GM21825 (cell line): ENCODE results near the gene TFDP3.

Experiments used
- ATAC-seq: cut with Tn5 transposase; IDR thresholded peaks from one replicate; pipeline ENCODE4 v1.9.1; 2021; ENCODE audit warnings: mild to moderate bottlenecking, moderate library complexity; ENCODE audit not compliant: unreplicated experiment

Gene TFDP3, protein sequence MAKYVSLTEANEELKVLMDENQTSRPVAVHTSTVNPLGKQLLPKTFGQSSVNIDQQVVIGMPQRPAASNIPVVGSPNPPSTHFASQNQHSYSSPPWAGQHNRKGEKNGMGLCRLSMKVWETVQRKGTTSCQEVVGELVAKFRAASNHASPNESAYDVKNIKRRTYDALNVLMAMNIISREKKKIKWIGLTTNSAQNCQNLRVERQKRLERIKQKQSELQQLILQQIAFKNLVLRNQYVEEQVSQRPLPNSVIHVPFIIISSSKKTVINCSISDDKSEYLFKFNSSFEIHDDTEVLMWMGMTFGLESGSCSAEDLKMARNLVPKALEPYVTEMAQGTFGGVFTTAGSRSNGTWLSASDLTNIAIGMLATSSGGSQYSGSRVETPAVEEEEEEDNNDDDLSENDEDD

DNA sequence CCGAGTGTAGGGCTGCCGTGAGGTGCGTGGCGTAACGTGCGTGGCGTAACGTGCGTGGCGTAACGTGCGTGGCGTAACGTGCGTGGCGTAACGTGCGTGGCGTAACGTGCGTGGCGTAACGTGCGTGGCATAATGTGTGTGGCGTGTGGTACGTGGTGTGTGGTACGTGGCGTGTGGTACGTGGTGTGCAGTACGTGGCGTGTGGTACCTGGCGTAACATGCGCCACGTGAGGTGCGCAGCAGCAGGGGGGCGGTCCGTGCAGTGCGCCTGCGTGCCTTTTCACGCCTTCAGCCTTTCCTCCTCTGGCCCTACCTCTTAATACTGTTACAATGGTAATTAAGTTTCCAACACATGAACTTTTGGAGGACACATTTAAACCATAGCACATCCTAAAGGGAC, at the start of gene TFDP3:
Gene TFDP3, minus strand, starts transcription at position 26 of the 400 bp plus-strand sequence. CDS start 95 bp downstream, outside the sequence.
- ATAC-seq, result no peak

DNA sequence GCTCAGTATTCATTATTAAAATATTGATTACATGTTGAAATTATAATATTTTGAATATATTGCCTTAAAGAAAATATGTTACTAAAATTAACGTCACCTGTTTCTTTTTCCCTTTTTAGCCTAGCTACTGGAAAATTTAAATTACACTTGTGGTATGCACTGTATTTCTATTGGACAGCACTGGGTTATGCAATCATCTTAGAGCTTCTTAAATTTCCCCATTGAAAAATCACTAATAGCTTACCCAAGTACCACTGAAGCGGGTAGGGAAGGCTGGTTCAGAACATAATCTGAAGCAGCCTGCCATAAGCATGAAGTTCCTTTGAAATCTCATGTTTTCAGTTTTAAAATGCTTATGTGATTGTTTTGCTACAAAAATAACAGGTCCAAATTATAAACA, 49.5 kb upstream of the TFDP3 start:
- no peak for ATAC-seq

DNA sequence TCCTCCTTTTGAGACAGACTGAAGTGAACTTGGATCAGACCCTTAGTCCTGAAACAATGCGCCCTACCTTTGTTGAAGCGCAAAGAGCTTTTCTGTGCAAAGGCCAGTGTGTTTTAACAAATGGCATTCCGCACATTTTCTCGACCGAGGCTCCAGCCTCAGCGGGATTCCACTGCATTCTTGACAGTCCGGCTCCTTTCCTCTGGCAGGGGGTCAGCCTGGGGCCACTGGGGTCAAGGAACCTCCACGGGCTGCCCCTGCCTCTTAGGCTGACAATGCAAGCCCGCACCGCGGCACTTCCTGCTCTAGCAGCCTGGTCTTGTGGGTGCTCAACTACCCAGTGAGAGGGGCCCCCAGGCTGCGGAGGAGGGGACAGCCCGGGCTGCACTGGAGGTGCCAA, 47.2 kb upstream of the TFDP3 start:
- ATAC-seq, result no peak

DNA sequence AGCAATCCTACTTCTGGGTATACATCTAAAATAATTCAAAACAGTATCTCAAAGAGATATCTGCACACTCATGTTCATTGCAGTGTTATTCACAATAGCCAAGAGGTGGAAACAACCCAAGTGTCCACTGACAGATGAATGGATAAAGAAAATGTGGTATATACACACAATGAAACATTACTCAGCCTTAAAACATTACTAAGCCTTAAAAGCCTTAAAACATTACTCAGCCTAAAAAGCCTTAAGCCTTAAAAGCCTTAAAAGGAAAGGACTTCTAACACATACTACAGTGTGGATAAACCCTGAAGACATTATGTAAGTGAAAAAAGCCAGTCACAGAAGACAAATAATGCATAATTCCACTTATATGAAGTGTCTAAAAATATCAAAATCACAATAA, 40.3 kb upstream of the TFDP3 start:
- no peak for ATAC-seq

DNA sequence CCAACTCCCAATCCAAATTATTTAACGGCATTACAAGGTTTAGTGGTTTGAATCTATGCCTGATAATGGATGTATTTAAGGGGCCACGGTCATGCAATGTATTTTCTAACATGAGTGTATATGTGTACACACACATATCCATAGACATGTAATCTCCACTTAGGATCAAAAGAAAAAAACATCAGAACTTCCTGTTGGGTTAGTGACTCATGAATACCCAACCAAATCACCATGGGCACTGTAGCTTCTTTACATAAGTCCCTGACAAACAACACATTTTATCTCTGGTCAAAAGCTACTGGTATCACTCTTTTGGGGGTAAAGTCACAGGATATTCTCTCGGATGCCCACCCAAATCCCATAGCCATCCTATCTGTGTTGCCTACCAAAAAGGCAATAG, 36.5 kb upstream of the TFDP3 start:
- no peak for ATAC-seq

DNA sequence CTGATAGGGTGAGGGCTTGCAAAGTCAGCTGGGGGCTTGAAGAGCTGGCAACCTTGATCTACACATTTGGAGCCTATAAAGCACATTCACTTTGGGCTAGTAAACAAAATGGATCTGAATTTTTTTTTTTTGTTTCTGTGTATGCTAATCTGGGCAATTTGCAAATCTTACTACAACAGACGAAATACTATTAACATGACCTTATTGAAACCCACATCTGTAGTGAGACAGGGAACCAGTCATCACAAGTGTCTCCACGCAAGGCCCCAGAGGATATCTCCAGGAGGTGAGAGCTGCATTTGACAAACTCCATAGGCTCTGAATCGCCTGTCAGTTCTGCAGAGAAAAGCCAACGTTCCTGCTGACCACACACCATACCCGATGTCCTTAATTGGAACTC, 33.0 kb upstream of the TFDP3 start:
- no peak for ATAC-seq

DNA sequence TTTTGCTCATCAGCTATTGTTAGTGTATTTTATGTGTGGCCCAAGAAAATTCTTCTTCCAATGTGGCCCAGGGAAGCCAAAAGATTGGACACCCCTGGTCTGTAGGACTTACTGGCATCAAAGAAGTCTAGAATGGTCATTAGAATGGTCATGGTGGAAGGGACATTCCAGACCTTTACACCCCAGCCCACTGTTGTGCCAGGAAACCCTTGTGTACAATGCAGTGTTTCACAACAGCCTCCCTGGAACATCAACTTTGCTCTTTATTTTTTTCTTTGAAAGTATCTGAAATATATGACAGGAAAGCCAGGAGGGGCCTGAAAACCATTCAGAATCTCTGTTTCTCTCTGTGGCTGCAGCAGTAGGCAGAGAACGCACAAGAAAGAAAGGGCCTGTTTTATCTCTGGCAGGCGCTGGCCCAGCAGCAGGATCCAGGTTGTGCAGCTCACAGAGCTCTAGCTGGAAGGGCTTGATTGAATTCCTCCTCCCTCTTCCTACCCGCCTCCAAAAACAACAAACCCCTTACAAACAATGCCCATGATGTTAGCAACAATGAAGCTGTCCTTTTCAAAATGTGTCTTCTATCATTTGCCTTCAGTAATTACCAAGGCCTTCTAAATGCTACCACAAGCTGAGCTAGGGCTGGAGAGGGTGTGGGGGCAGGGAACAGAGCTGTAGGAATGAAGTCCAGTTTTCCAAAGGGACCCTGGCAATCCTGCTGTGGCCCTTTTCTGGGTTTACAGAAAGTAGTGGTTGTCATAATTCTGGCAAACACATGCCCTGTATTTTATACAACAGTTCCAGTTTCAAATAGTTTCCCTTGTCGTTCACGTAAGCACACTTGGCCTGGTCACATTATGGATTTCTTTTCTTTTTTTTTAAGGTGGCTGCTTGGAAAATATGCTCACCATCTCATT, 32.3 kb upstream of the TFDP3 start:
- ATAC-seq, result no peak

DNA sequence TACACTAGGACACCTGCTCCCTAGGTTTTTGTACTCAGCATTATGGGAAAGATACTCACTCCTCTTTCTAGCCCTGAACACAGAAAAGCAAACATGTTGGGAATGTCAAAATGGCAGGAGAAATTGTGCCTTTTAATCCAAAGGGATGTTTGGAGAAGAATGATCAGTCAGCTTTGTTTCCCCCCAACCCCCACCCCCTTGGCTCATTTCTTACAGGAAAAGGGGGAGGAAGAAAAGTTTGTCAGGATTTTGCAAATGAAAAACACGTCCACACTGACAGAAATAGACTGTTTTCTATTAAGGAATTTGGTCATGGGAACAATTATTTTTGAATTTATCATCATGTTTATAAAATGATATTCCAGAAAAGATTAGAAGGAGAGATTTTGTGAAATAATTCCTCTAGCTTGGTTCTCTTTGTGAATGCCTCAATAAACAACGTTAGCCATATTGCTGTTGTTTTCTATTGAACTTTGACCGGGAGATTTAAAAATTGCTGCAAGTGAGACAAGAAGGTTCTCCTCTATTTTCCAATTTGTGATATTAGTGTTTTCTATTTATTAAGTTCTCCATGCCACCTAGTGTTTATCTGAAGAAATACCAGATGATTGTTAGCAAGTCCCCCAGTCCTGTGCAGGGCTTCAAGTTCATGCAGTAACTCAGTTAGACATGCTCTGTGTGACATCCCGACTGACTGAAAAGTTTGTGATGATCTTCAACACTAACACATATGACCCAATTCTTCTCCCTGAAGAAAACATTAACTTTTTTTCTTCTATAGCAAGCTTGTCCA, 31.3 kb upstream of the TFDP3 start:
- no peak for ATAC-seq

DNA sequence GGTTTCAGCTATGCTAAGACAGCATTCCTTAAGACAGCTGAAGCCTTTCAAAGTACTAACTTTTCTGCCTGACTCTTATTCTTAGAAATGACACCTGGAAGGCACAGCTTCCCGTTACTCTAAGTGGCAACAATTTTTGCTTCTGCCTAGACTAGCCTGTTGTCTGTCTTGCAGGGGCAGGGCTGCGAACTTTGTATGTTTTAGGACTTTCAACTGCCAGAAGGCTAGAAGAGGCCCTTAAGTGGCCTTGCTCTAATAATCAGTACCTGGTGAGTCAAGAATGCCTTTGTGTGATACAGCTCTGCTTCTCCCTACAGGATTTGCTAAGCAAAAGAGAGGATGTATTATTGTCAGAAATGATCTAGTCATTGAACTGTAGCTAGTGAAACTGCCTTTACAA, 30.0 kb upstream of the TFDP3 start:
- ATAC-seq, result no peak

DNA sequence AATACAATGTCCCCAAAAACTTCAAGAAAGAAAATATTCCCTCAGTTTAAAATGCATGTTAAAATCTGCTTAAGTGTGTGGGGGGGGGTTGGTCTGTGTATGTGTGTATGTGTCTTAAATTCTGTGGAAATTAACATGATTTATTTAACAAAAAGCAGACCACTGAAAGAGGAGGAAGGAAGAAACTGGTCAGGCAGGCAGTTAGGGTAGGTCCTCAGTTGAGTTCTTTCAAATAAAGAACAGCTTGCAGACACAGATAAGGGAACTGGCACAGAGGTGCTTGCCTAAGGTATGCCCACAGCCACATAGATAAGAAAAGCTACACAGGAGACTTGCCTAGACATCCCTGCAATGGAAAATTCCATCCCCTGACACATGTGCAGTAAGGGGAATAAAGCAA, 28.8 kb upstream of the TFDP3 start:
- ATAC-seq, result no peak

DNA sequence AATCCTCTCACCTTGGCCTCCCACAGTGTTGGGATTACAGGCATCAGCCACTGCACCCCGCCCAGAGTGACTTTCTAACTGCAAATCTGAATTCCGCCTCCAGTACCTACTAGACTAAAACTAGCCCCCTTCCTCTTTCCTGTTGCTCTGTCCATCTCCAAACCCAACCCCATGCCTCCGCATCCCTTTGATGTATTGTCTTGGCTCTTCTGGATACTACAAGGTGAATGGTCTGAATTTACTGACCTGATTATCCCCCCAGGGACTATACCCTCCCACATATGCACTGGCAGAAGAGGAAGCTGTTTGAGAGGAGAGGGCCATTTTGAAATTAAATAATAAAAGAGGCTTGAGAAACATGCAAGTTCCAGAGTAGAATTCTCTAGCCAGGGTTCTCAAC, 17.7 kb upstream of the TFDP3 start:
- ATAC-seq, result no peak

DNA sequence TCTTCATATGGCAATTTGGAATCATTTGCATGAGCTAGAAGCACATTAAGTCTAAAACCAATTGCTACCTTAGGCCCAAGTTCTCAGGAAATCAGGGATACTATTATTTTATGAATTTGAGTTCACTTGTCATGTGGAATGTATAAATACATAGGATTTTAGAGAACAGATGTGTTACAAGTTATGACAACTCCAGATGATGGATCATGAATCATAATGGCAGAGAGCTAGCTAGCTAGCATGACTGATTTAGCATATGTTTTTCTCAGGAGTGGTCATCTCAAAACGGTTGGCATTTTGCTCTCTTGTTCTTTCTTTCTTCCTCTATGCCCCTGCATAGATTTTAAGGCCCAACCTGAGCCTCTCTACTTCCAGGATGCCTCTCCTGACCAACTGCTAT, 14.2 kb upstream of the TFDP3 start:
- no peak for ATAC-seq

DNA sequence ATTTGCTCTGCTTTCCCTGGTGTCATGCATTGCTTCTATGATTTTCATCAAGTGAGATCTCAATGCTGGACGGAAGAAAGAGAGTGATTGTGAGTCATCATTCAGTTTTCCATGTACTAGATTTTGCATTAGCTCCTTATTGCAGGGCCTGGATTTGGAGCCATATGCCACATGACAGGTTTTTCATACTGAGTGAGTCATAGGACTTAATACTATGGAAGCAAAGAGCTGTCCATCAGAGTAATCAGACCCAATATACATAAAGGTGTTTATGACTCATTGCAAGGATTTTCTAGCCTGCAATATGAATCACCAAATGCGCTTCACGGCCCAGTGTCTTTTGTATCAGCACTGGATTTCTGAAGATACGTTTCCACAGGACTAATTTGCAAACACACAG, 11.2 kb upstream of the TFDP3 start:
- no peak for ATAC-seq

DNA sequence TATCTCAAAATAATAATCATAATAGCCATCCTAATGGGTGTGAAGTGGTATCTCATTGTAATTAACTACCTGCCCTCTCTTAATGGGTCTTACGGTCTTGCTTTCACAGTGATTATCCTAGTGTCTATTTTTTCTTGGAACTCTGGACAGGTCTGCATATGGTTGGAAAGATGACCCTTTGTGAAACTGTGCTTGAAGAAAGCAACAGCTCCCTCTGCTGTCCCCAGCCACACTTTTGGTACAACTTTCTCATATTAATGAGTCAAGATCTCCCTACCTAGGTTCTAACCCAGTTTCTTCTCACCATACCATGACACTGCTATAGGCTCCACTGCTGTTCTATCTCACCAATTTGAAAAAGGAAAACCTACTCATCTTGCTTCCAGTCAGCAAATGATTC, 2.4 kb downstream of the TFDP3 start:
- ATAC-seq, result no peak

DNA sequence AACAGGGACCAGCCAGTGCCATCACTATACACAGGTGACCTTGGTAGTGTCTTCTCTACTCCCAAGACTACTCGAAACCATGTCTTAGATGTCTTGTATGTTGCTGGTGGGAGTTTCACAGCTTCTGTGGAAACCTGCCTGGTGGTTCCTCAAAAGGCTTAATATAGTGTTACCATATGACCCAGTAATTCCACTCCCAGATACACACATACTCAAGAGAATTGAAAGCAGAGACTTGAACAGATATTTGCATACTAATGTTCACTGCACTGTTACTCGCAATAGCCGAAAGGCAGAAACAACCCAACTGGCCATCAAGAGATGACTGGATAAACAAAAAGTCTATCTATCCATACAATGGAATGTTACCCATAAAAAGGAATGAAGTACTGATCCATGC, 3.1 kb downstream of the TFDP3 start:
- ATAC-seq, result no peak

DNA sequence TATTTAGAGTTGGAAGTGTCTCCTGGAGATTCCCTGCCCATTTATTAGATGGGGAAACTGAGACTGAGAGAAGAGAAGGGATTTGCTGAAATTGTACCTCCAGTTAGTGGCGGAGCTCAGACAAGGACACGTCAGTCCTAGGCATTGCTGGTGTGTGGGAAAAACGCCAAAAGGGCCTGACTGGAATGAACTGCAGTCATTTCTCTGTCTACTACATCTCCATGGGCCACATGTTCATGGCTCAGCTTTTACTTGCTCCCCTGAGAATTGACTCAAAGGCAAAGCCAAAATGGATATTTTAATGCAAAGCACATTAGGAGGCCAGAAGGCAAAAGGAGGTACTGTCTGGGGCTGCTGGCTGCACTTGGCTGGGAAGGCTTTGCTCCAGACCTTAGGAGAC, 3.9 kb downstream of the TFDP3 start:
- no peak for ATAC-seq

DNA sequence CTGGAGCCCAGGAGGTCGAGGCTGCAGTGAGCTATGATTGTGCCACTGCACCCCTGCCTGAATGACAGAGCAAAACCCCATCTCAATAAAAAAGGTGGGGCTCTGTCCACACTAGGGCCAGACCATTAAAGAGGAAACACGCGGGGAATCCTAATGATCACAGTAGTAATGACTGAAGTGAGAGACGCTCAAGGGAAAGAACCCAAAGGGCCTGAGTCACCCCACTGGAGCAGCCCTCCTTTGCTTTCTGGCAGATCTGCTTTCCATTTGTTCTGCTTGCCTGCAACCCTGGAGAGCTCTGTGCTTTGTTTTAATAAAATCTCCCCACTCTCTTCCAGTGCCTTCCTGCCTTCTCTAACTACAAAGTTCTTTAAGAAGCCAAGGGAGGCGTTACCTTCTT, 5.0 kb downstream of the TFDP3 start:
- ATAC-seq, result no peak

DNA sequence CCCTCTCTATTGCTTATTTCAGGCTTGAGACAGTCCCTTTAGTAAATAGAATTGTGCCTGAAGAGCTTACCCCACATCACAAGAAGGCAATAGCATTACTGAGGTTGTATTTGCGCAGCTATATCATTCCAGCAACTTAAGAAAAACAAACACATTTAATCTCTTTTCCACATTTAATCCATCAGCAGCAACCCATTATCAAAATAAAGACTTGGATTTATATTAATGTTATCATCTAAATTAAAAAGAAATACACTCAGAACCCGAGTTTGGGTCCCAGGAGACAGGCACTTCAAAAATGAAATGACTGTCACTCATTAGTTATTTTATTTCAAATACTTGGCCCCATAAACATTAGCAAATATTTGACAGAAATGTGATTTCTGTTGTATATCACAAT, 10.4 kb downstream of the TFDP3 start:
- ATAC-seq, result no peak

DNA sequence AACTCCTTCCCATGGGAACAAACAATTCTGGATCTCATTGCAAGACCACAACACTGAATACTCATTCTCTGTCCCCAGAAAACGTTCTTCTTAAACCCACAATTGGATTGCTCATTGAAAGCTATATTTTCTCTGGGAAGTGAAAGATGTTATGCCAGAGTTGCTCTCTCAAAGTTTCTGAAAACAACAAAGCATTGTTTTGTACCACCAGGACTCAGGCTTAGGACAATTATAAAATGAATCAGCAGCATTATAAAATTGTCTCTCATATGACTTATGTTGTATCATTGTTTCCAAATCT, 26.5 kb downstream of the TFDP3 start:
- no peak for ATAC-seq

DNA sequence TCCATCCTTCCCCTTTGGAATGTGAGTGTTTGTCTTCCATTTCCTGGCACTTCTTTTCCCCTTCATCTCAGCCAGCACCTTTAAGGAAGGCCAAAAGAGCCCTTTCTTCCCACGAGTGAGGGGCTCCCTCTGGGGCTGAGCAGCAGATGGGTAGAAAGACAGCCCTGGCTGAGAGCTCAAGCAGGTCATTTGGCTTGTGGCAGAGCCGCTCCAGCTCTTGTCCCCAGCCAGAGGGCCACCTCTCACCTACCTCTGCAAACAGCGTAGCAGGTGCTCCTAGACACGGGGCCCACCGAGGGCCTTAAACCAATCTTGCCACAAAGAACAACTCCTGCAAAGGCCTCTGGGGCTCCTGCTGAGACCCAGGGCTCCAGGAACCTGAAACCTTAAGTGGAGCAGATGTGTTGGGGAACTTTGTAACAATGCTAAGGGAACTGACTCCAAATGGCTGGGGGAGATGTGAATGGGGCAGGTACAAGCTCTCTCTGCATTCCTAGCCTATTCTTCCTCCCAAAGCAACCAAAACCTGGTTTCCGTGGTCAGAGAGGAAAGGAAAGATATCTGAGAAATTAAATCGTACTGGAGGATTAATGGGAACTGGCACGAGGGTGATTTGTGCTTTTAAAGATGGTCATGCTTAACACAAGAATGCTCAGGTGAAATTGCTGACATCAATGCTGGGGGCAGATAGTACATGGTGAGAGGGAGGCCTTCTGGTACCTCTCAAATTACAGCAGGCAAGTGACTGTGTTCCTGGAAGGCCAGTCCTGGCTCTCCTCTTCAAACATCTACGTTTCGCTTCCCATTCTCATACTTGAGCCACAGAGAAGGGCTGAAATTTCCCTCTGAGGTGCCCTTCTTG, 27.0 kb downstream of the TFDP3 start:
- ATAC-seq, result no peak

DNA sequence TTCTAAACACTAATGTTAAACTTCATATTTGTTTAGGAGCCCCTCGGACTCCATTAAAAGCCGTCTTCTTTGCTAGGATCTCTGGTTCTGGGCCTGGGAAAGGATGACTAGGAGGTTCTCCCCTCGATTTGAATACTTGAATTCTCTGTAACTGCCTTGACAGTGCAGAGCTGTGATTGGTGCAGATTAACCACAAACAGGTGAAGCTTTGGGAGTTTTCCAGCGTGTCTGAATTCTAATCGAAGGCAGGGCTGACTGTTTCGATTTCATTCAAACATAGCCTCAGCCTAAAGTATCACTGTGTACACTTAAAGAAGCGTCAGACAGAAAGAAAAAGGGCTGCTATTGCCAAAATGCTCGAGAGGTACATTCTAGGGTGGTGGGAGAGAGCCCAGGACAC, 29.0 kb downstream of the TFDP3 start:
- ATAC-seq, result no peak
